Spinal cord (tissue), 10 donors: ENCODE results near the gene LRP1B. TPM values are rescaled to one million over a fixed set of nuclear protein-coding genes. Genes with fewer than 3 reads are reported as not detected.
A peak's percentile ranks its signal among the peaks of the same experiment; 100 is the strongest.

Source experiments
- DNase-seq, 6 donors: peaks; one replicate each; pipeline versions ENCODE4 v3.0.0 to v3.0.0-alpha.2; 2013 to 2015; ENCODE audit warnings: low spot score in 6 of 6, low read depth in 4 of 6
- H3K27ac ChIP-seq: one replicate; pipeline ENCODE4 v1.5.1; 2013; ENCODE audit warnings: low read depth, low read length, control low read depth
- H3K27me3 ChIP-seq: one replicate; pipeline ENCODE4 v1.6.1; 2013; ENCODE audit warnings: low read length; ENCODE audit not compliant: control insufficient read depth, insufficient read depth
- H3K36me3 ChIP-seq: one replicate; pipeline ENCODE4 v1.6.1; 2013; ENCODE audit warnings: low read length; ENCODE audit not compliant: control insufficient read depth, insufficient read depth
- H3K4me1 ChIP-seq: one replicate; pipeline ENCODE4 v1.6.1; 2013; ENCODE audit warnings: low read length; ENCODE audit not compliant: control insufficient read depth, insufficient read depth
- H3K4me3 ChIP-seq: one replicate; pipeline ENCODE4 v1.5.1; 2013; ENCODE audit warnings: low read depth, low read length, control low read depth
- H3K9me3 ChIP-seq: one replicate; pipeline ENCODE4 v1.6.1; 2013; ENCODE audit warnings: low read length; ENCODE audit not compliant: control insufficient read depth, insufficient read depth
- WGBS: methylation state at CpG from one replicate; pipeline ENCODE4 v1.1.5; 2013; ENCODE audit warnings: missing lambda C conversion rate; ENCODE audit not compliant: insufficient coverage; 5-methylcytosine and 5-hydroxymethylcytosine counted together
- long read RNA-seq, 4 donors: transcript quantifications; one replicate each; lab custom pipeline, GENCODE V29; 2026
- polyA plus RNA-seq, 2 donors: library from polyadenylated mRNA; unstranded; fragments of 120-200 nt; gene quantifications; one replicate each; pipeline ENCODE4 v1.2.1, GENCODE V29; 2013; ENCODE audit not compliant: insufficient read length in 2 of 2
- total RNA-seq, 2 donors: library from RNA; depleted of rRNA in 1 of 2; stranded (reverse); fragments of 120-200 nt in 1 of 2; fragments of >200 nt in 1 of 2; gene quantifications; one replicate each; pipeline versions ENCODE4 v1.2.3 to v1.2.4, GENCODE V29; 2013 to 2014
- donor health status: healthy.

LRP1B gene
- total RNA-seq (10 to 100 TPM; 32.3 to 70.2 TPM), polyA plus RNA-seq (10 to 100 TPM; 22.1 to 31.8 TPM)
- long read RNA-seq, donor 1: 0 reads
- long read RNA-seq, donor 2: 0 reads
- long read RNA-seq, donor 3: 0 reads
- long read RNA-seq, donor 4: 0 reads

DNA sequence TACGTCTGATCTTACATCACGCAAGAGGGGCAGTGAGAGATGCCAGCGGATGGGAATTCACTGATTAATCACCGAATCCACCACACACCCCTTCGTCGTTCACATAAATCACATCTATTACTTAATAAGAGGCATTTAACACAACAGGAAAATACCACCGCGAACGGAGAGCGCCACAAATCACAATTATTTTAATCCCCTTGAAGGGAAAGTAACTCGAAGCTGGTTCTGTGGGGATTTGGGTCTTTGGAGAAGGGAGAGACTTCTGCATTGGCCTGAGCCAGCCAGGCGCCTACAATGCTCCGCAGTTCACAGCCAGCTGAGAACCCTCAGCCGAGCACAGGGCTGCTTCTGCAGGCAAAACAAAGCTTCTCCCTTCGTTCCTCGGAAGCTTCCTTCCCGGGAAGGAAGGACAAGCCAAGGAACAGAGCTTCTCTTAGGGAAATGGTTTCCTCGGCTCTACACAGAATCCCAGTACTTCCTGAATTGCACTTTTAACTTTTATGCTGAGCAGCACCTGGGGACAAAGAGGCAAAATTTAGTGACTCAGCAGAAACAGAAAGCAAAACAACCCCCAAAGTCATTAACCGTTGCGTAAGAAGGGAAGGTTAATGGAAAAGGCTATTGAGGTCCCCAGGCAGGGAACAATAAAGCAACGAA, at the start of gene LRP1B:
TSS of gene LRP1B (minus strand) at position 7 of the 660 bp plus-strand sequence. CDS start 287 bp downstream, outside the sequence.
- peaks cover 2% of the 10 kb centered on the region for H3K27me3 ChIP-seq
- H3K27ac ChIP-seq: peak within 1 kb of the TSS; percentile 82
- peaks cover 5% of the 10 kb centered on the region for H3K4me1 ChIP-seq
- DNase-seq: peak in 5 of 6 donors; percentile 54 to 89 (median 84)
- H3K36me3 ChIP-seq: no peaks in the 10 kb centered on the region
- WGBS: 0% methylated on average over 10 of the region's 21 CpGs
- peak within 1 kb of the TSS; percentile 79 for H3K4me3 ChIP-seq
- no peaks in the 10 kb centered on the region for H3K9me3 ChIP-seq

- DNase-seq: no peak
- H3K9me3 ChIP-seq: no peaks in the 10 kb centered on the region
- no peaks in the 10 kb centered on the region for H3K27me3 ChIP-seq
- no peak overlapping the region for H3K4me3 ChIP-seq
- H3K4me1 ChIP-seq: no peaks in the 10 kb centered on the region
- WGBS: 80% methylated on average over 1 of the region's 1 CpG
- no peak overlapping the region for H3K27ac ChIP-seq
- H3K36me3 ChIP-seq: no peaks in the 10 kb centered on the region
Observed at GRCh38 chr2:142179686-142180085, 48.9 kb upstream of the LRP1B start.

DNA sequence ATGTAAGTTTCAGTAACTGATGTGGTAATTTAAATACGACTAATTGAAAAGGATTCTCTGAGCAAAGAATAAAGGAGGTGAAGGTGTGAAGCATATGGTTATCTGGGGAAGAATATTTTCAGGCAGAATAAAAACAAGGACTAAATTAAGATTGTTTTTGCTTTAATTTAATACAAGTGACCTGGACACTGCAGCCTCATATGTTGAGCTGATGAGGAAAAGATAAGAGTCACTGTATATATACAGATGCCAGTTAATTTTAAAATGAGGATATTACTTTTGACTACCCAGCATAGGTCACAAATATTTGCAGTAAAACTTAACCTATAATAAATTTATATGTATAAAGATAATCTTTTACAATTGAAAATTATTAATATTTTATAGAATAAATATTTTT, 47.8 kb upstream of the LRP1B start:
- WGBS: no CpG with 5 or more reads among the region's 1 CpG
- Histone ChIP-seq H3K9me3 (no peaks in the 10 kb centered on the region), H3K36me3 (no peaks in the 10 kb centered on the region), H3K4me3 (no peak overlapping the region), H3K4me1 (no peaks in the 10 kb centered on the region), H3K27me3 (no peaks in the 10 kb centered on the region), H3K27ac (no peak overlapping the region)
- DNase-seq: no peak

DNA sequence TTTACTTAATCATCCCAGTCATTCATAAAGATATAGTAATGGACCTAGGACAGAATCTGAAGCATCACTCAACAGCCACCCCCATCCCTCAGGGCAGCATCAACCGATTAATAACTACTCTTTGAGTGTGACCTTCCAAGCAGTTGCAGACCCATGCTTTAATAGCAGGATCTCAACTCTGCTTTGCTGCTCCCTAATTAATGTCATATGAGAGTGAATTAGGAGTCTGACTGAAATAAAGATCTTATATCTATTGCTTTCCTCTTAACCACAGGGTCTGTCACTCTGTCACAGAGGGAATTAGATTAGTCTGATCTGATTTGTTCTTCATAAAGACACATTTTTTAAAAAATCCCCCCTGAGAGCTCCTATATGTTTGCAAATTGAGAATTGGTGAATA, 46.1 kb upstream of the LRP1B start:
- Histone ChIP-seq H3K27ac (no peak overlapping the region), H3K4me1 (no peaks in the 10 kb centered on the region), H3K4me3 (no peak overlapping the region), H3K36me3 (no peaks in the 10 kb centered on the region), H3K27me3 (no peaks in the 10 kb centered on the region), H3K9me3 (no peaks in the 10 kb centered on the region)
- DNase-seq: peak in 1 of 6 donors; percentile 23
- no CpG with 5 or more reads among the region's 1 CpG for WGBS

DNA sequence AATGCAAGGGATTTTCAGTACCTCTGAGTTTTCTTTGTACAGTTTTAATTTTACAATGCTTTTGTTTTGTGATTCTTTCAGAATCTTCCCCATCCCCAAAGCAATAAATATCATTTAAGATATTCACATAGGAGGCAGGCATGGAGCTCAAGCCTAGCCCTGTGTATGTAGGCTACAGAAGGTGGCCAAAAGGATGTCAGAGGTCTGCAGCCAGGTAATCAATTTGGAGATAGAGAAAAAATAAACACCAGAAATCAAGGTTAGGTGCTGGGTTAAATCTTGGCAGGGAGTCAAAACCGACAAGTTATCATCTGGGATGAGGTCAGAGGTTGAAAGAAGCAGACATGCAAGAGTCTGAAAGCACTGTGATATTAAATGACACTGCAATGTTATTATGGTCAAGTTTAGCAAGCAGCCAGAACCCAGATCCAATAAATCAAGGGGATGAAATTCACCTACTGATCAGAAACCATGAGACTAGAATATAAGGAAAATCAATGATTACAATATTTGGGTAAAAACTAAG, 45.1 kb upstream of the LRP1B start:
- H3K27ac ChIP-seq: no peak overlapping the region
- H3K36me3 ChIP-seq: no peaks in the 10 kb centered on the region
- no peak overlapping the region for H3K4me3 ChIP-seq
- H3K27me3 ChIP-seq: no peaks in the 10 kb centered on the region
- no peaks in the 10 kb centered on the region for H3K9me3 ChIP-seq
- 22% methylated on average over 1 of the region's 1 CpG for WGBS
- H3K4me1 ChIP-seq: no peaks in the 10 kb centered on the region
- no peak for DNase-seq

DNA sequence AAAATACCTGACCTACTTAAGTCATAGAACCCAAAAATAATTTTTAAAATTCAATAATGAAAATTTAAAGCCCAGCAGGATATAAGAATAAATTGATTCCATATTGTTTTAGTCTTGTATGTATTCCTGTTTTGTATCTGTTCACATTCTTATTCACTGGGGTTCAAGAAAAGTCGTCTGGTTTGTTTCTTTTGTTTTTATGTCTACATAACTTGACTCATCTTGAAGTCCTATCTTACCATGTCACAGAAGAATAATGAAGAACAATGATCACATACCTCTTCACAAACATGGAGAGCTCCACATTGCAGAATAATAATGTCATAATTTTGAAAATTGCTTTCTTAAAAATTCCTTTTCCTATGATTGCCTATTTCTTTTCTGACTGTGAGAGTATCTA, 43.4 kb upstream of the LRP1B start:
- Histone ChIP-seq H3K9me3 (no peaks in the 10 kb centered on the region), H3K27me3 (no peaks in the 10 kb centered on the region), H3K27ac (no peak overlapping the region), H3K4me1 (no peaks in the 10 kb centered on the region), H3K36me3 (no peaks in the 10 kb centered on the region), H3K4me3 (no peak overlapping the region)
- no peak for DNase-seq
- no CpG with 5 or more reads among the region's 1 CpG for WGBS

DNA sequence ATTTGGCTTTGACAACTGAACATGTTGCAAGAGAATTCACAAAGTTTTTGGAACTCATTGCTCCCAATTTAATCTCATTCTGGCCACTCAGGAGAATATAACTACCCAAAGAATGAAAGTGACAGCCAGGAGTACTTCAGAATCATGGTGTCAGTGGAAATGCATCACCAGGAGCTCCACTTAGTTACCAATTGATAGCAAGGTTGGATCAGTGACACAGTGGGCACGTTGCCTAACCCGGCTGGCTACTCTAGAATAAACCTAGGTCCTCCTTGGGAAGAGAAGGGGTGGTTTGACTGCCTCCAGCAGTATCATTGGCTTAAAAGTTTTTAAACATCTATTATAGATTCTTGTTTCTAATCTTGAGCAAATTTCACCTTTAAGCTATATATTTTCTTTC, 40.0 kb upstream of the LRP1B start:
- H3K4me1 ChIP-seq: no peaks in the 10 kb centered on the region
- WGBS: no CpG with 5 or more reads among the region's 2 CpGs
- DNase-seq: no peak

DNA sequence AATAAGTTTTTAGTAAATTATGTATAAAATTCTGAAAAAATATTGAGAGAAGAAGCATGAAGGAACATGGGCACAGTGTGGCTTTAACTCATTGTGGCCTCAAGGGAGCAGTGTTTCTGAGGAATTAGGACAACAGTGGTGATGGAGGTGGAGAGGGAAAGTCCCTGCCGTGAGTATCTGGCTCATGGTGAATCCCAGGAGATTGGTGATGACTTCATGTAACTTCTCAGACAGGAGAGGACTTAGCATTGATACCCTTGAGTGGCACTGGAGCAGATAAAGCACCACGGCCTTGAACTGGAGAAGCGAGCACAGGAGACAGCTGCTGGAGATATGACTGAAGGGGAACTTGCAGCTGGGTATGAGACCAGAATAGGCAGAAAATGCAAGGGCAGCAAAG, 35.0 kb upstream of the LRP1B start:
- no peaks in the 10 kb centered on the region for H3K4me1 ChIP-seq

More for the DNA sequence above, 40.0 kb upstream of the LRP1B start:
- H3K9me3 ChIP-seq: no peaks in the 10 kb centered on the region
- no peaks in the 10 kb centered on the region for H3K27me3 ChIP-seq
- no peak overlapping the region for H3K27ac ChIP-seq
- no peak overlapping the region for H3K4me3 ChIP-seq
- no peaks in the 10 kb centered on the region for H3K36me3 ChIP-seq

DNA sequence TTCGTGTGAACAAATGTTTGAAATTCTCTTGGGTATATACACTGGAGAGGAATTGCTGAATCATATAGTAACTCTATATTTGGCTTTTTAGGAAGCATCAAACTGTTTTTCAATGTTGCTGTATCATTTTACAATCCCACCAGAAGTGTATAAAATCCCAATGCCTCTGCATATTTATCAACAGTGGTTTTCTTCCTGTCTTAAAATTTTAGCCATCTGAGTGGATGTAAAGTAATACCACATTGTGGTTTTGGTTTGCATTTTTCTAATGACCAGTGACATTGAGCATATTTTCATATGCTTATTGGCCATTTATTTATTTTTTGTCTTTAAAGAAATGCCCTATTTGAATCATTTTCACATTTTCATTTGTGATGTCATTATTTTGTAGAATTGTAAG, 22.8 kb upstream of the LRP1B start:
- WGBS: no CpG with 5 or more reads among the region's 1 CpG
- no peaks in the 10 kb centered on the region for H3K36me3 ChIP-seq
- H3K4me1 ChIP-seq: no peaks in the 10 kb centered on the region
- H3K4me3 ChIP-seq: no peak overlapping the region
- DNase-seq: no peak
- no peaks in the 10 kb centered on the region for H3K27me3 ChIP-seq
- no peaks in the 10 kb centered on the region for H3K9me3 ChIP-seq
- H3K27ac ChIP-seq: no peak overlapping the region

More for the DNA sequence above, 35.0 kb upstream of the LRP1B start:
- DNase-seq: no peak
- Histone ChIP-seq H3K9me3 (no peaks in the 10 kb centered on the region), H3K27me3 (no peaks in the 10 kb centered on the region), H3K36me3 (no peaks in the 10 kb centered on the region), H3K27ac (no peak overlapping the region), H3K4me3 (no peak overlapping the region)
- 62% methylated on average over 3 of the region's 3 CpGs for WGBS

DNA sequence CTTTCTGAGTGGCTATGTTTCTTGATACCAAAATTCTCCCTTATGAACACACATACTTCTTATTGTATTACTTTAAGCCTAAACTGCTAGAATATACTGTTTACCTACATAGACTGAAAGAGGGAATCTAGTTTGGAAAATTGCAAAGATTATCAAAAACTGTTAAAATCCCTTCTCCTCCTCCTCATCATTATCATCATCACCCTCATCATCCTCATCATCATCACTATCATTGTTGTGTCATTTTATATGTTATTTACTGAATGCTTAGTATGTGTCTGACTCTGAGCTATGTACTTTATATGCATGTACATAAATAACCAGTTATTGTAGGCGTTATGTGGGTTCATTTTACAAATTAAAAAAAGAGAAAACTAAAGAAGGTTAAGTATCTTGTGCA, 19.6 kb upstream of the LRP1B start:
- no peaks in the 10 kb centered on the region for H3K27me3 ChIP-seq
- no CpG with 5 or more reads among the region's 1 CpG for WGBS
- H3K9me3 ChIP-seq: no peaks in the 10 kb centered on the region
- H3K27ac ChIP-seq: no peak overlapping the region
- H3K4me1 ChIP-seq: no peaks in the 10 kb centered on the region
- H3K4me3 ChIP-seq: no peak overlapping the region
- no peak for DNase-seq
- H3K36me3 ChIP-seq: no peaks in the 10 kb centered on the region
